EL (cell line): ENCODE results near the gene SSTR5.

Source experiments
- DNase-seq: peaks from one replicate; pipeline ENCODE4 v3.0.0-alpha.2; 2016

The SSTR5 gene

GRCh38 chr16:1055557-1055924 is 17.0 kb upstream of the SSTR5 start:
- no peak for DNase-seq

DNA sequence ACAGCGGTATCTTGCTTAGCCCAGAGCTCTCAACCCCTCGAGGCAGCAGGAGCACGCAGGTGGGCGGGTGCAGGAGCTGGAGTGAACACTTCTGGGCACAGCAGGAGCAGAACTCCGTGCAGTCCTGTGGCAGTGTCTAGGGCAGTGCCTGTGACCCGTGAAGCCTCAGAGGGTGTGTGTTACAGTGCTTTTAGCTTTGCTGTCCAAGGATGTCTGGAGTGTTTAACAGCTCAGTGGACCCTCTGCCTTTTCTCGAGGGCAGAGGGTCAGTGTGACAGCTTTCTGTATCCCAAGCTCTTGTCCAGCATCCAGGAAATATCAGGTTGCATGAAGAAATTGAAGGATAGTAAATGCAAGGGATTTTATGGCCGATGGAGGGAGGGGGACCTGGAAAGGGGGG is 16.4 kb upstream of the SSTR5 start:
- DNase-seq, result no peak

- DNase-seq, result no peak
Measured at GRCh38 chr16:1057252-1057932, 15.2 kb upstream of the SSTR5 start.

GRCh38 chr16:1058216-1058615 is 14.3 kb upstream of the SSTR5 start:
- DNase-seq, result no peak

DNA sequence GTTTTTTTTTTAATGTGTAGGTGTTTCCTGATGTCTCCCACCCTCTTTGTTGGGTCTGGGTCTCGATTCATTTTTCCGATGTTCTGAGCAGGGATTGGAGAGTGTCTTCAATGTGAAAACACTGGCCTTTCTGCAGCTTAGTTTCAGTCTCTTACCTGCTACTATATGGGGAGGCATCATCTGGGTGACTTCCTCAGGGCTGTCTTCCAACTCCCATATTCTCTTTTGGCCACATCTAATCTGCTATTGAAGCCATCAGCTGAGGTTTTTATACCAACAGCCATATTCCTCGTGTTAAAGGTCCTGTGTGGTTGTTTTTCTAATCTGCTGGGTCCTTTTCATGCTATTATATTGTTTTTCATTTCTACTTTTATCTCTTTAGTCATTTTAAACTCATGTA is 13.2 kb upstream of the SSTR5 start:
- DNase-seq, result no peak

DNA sequence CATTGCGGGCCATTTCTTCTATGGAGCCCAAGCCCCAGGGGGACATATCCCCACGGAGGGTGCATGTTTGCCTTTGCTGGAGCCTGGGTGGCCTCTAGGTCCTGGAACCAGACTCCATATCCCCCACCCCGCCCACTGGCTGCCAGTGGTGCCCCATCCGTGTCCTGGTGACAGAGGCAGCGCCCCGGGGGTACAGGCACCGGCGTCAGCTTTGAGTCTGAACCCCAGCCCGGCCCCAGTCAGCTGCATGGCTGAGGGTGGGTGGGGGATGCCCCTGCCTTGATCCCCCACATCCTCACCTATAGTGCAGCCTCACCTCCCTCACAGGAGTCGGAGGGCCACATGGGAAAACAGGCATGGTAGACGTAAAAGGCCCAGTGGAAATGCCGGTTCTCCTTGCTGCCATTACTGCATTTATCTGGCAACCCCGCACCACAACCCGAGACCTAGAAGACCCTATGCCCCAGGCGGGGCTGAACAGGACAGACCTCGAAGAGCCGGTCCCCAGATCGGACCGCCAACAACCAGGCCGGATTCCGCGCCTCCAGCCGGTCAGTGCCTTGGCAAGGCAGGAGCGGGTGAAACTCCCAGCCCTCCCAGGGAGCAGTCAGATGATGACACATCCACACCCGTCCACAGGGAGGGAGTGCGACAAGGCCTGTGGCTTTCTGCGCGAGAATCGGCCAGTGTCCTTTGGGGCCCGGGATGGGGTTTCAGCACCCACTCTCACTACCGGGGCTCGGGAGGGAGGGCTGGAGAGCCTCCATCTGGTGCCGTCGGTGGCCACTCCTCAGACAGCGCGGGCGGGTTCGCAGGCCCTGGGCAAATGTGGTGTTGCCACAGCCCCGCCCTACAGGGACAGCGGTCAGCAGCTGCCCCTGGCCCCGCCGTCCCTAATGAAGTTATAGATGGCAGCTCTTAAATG is 11.9 kb upstream of the SSTR5 start:
- no peak for DNase-seq

DNA sequence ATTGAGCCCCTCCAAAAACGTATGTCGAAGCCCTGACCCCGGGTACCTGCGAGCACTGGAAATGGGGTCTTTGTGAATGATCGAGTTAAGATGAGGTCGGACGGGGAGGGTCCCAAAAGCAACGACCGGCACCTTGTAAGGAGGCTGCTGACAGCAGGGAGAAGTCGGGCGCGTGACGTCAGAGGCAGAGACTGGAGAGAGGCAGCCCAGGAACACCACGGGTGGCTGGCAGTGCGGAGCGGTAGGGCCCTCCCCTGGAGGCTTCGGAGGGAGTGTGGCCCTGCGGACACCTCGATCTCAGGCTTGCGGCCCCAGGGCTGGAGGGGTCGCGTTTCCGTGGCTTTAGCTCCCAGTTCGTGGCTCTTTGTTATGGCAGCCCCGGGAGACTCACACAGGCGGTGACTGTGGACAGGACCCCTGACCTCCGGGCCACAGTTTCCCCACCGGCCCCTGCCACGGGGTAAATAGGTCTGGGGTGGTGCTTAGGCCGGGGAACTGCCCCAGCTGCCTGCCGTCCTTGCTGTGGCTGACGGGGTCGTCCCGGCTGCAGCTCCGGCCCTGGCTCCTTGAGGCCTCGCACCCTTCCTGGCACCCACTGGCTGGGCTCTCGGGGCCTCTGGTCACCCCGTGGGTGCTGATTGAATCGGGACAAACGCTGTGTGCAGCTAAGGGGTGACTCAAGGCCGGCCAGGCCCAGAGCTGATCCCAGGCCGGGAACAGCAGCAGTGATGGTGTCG is 10.6 kb upstream of the SSTR5 start:
- DNase-seq, result no peak

DNA sequence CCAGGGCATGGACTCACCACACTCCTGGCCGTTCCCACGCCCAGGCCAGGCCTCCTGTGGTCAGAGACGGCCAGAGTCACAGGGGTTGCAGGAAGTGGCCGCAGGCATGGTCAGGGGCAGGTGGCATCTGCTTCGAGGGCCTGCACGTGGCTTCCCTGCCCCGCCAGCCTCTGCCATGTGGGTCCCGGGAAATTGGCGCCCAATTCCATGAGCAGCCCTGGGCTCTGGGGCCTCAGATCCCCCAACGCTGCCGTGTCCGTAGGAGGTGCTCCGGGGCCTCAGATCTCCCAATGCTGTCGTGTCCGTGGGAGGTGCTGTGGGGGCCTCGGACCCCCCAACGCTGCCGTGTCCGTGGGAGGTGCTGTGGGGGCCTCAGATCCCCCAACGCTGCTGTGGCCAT is 9.7 kb upstream of the SSTR5 start:
- no peak for DNase-seq

DNA sequence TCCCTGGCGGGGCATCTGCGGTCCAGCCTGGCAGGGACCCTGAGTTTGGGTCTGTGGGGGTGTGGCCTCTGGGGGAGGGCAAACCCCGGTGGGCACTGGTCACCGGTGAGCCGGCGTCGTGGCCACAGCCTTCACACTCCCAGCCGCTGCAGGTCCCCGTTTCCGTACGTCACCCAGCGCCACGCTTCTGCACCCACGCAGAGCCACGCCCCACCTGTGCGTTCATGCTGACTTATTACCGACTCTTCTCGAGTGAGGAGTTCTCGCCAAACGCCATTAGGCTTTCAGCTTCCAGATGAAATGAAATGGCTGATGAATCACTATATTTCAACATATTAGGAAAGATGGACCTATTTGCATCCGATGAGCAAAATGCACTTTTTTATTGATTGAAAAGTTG is 8.8 kb upstream of the SSTR5 start:
- DNase-seq, result no peak

- DNase-seq, result no peak
Measured at GRCh38 chr16:1065469-1066128, 6.9 kb upstream of the SSTR5 start.

GRCh38 chr16:1066584-1067172 is 5.9 kb upstream of the SSTR5 start:
- no peak for DNase-seq

DNA sequence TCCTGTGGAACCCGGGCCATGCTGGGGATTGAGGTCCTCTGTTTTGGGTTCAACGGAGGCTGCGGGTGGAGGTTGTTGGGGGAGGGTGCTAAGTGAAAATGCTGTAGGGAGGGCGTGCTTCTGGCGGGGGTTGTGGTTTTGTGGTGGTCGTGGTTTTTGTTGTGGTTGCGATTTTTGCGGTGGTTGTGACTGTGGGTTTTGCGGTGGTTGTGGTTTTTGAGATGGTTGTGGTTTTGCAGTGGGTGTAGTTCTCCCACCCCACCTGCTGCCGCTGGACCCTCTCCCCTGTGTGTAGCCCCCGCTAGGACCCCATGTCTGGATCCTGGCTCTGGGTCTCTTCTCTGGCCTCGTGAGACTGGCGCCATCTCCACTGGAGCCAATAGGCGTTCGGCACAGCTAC is 4.9 kb upstream of the SSTR5 start:
- no peak for DNase-seq

GRCh38 chr16:1068451-1068850 is 4.1 kb upstream of the SSTR5 start:
- DNase-seq, result no peak

- DNase-seq, result no peak
Measured at GRCh38 chr16:1069154-1069553, 3.4 kb upstream of the SSTR5 start.

DNA sequence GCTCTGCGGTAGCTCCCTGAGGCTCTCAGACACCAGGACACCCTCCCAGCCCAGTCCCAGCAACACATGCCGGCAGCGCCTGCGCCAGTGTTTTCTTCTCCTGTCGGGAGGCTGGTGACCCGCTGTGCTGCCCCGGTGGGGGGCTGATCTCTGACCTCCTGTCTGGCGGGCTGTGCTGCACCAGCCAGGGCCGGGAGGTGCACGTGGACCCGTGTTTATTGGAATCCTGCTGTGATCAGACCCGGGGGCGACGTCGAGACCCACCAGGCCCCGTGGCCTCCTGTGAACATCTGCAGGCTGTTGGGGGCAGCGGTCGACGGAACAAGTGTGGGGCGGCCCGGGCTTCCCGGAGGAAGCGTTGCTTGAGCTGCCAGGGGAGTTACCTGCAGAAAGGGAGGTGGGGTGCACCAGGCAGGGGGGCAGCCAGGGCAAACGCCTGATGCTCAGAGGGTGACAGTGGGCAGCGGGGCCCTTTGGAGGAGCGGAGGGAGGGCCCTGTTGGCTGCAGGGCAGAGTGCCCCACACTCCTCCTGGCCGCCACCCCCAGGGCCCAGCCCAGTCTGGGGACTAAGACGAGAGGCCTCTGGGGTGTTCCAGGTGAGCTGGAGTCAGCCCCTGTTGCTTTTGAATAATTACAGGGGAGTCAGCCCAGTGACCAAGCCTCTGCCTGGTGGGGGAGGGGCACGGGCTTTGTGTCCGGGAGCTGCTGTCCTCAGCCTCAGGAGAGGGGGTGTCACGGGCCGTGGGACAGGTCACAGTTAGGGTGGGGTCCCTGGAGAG is 2.3 kb upstream of the SSTR5 start:
- DNase-seq, result no peak

DNA sequence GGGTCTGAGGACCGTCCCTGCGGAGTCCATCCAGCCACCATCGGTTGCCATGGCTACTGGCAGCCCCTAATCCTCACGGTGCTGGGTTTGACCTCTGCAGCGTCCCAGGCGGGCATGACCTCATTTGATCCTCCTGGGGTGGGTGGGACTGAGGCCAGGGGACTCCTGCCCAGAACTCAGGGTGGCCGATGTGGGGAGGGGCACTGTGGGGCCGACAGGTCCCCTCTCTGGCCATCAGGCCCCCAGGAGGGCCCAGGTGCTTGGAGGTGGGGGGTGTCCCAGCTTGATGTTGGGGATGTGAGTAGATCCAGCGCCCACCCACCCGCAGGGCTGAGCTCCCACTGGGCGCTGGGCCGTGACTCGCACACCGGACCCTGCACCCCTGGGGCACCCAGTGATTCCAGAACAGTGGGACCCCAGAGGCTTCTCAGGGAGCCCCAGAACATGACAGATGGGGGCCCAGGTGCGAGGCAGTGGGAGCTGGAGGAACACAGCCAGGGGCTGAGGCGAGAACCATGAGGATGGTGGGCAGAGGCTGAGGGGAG is 1.6 kb upstream of the SSTR5 start:
- no peak for DNase-seq

- DNase-seq, result no peak
Measured at GRCh38 chr16:1071561-1072225, 854 bp upstream of the SSTR5 start.

DNA sequence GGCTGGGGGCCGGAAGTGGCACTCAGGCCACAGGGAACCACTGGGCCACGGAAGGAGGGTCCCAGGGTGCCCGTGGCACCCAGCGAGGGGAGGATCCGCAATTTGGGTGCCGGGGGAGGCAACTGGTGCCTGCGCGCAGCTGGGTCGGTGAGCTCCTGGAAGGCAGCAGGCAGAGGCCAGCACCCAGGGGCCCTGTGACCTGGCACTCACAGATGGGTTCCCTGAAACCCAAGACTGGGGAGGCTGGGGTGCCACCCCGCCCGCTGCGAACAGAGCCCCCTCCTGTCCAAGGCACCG is 663 bp downstream of the SSTR5 start:
- DNase-seq, result no peak

- no peak for DNase-seq
Measured at GRCh38 chr16:1073566-1074378, 1.2 kb downstream of the SSTR5 start.

DNA sequence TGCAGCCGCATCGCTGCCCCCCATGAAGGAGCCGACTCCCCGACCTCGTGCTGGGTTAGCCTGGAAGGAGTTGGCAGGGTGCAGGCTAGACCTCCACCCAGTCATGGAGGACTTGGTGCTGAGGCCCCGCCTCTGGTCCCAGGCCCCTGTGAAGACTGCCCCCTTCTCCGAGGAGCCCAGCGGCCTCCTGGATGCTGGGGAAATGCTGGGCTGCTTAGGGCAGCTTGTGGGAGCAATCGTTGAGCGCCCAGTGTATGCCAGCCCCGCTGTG is 1.8 kb downstream of the SSTR5 start:
- DNase-seq, result no peak

GRCh38 chr16:1075546-1075945 is 3.0 kb downstream of the SSTR5 start:
- no peak for DNase-seq
